ENCODE data around the gene SAMD4B.

Gene SAMD4B

DNA sequence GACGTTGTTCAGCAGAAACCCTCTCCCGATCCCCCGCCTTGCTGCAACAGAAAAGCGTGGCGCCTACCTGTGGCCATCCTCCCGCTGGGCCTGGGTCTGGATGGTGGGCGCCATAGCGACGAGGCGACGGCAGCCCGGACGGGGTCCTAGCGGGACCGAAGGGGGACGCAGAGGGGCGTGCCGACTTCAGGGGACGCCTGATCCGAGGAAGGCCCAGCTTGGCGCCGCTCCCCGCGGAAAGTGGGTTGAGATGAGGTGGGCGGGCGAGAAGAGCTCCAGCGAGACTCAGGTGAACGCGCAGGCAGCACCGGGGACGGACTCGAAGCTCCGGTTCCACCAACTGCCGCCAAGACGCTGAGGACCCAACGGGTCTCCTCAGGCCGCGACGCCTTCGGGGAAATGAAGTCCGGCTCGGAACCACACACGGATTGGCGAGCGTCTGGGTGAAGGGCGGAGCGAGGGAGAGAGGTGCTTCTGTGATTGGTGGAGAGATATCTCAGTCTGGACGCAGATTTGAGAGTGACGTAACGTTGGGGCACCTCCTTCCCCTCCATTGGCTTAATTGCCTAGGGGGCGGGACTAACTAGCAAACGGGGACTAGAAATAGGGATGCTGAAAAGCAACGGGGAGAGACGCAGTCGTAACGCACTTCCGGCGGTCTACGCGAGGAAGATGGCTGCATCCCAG, 48.7 kb downstream of the SAMD4B start, which contains the start of the genes MED29 and PAF1:
Gene MED29, plus strand, starts transcription at position 628 of the 687 bp plus-strand sequence. Its CDS starts 45 bp downstream, at position 673.
Gene PAF1, minus strand, starts transcription at position 356 of the 687 bp plus-strand sequence. Its CDS starts 242 bp downstream, at position 114.
- Histone ChIP-seq H3K4me3 (ENCODE audit: low read depth, low read length) (peak within 1 kb of the TSS; percentile 99), H3K27me3 (replicated peaks) (no peaks in the 10 kb centered on the region), H3K36me3 (replicated peaks) (peaks cover 44% of the 10 kb centered on the region), H3K27ac (peak within 1 kb of the TSS; percentile 96)
- DNase-seq = peak; percentile 99
- in situ Hi-C loops (cut with HindIII; ENCODE audit: low pct_ligation_motif_present, low sequenced_read_pairs) = no loop called here
- TF ChIP-seq, protein P1, sequence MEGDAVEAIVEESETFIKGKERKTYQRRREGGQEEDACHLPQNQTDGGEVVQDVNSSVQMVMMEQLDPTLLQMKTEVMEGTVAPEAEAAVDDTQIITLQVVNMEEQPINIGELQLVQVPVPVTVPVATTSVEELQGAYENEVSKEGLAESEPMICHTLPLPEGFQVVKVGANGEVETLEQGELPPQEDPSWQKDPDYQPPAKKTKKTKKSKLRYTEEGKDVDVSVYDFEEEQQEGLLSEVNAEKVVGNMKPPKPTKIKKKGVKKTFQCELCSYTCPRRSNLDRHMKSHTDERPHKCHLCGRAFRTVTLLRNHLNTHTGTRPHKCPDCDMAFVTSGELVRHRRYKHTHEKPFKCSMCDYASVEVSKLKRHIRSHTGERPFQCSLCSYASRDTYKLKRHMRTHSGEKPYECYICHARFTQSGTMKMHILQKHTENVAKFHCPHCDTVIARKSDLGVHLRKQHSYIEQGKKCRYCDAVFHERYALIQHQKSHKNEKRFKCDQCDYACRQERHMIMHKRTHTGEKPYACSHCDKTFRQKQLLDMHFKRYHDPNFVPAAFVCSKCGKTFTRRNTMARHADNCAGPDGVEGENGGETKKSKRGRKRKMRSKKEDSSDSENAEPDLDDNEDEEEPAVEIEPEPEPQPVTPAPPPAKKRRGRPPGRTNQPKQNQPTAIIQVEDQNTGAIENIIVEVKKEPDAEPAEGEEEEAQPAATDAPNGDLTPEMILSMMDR (IDR thresholded peaks at IDR 0.05; ENCODE audit: low read depth, low read length, missing control alignments) = no peak

DNA sequence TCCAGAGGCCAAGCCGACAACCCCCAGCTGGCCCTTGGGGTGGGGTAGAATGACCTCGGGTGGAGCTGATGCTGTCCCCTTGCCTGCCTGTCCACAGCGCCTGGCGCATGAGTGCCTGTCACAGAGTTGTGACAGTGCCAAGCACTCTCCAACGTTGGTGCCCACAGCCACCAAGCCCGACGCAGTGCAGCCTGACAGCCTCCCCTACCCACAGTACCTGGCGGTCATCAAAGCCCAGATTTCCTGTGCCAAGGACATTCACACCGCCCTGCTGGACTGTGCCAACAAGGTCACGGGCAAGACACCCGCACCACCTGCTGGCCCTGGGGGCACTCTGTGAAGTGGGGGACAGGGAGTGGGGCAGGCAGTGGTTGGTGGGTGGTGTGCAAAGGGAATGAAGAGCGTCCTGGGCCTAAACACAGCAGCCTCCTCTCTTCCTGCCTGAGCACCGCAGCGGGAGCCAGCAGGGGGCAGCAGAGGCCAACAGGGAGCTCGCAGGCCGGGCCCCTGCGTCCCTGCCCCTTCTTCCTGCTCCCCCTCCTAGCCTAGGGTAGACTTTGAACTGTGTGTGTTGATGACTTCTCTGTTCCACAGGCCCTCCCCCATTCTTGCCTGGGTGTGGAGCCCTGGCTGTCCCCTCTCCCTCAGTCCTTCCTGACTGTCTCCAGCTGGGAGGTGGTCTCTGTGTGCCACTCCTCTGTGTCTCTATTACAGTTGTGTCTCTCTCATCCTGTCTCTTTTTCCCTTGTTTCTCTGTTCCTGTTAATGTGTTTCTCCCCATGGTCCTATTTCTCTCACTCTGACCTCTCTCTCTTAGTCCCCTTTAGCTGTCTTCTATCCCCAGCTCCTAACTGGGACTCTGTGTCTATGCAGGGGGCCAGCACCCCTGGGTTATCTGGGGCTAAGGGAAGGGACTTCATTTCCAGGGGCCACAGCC, 55.4 kb downstream of the SAMD4B start:
- H3K36me3 ChIP-seq (replicated peaks) = peaks cover 13% of the 10 kb centered on the region
- peak; percentile 81 for DNase-seq
- TF ChIP-seq, protein P1 (IDR thresholded peaks at IDR 0.05; ENCODE audit: low read depth, low read length, missing control alignments) = peak; percentile 97
- no peaks in the 10 kb centered on the region for H3K27me3 ChIP-seq (replicated peaks)
- no peak overlapping the region for H3K4me3 ChIP-seq (ENCODE audit: low read depth, low read length)
- peak overlapping the region; percentile 74 for H3K27ac ChIP-seq
- in situ Hi-C loops (cut with HindIII; ENCODE audit: low pct_ligation_motif_present, low sequenced_read_pairs) = no loop called here

DNA sequence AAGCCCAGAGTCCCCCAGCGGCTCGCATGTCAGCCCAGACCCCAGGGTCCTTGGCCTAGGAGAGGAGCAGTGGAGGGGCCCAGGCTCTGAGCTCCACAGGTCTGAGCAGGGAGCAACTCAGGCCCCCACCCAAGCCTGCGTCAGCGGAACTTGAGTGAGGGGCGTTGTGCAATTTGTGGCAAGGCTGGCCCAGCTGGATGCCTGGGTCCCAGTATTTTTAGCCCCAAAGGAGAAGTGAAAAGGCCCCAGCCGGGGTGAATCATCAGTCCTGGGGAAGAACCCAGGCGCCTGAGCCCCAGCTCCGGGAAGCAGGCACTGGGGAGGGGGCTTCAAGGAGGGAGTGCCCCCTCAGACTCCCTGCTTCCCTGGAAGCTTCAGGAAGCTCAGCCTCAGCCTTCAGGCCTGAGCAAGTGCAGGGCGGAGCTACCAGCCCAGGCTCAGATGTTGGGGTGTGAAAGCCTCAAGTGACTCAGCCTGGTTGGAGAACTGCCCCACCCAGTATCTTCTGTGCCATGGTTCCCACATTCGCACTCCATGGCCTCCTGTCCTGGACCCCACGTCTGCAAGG, 56.2 kb downstream of the SAMD4B start:
- peak; percentile 73 for DNase-seq
- H3K27ac ChIP-seq = peak overlapping the region; percentile 74
- no peaks in the 10 kb centered on the region for H3K27me3 ChIP-seq (replicated peaks)
- TF ChIP-seq, protein P1 (IDR thresholded peaks at IDR 0.05; ENCODE audit: low read depth, low read length, missing control alignments) = no peak
- no peak overlapping the region for H3K4me3 ChIP-seq (ENCODE audit: low read depth, low read length)
- in situ Hi-C loops (cut with HindIII; ENCODE audit: low pct_ligation_motif_present, low sequenced_read_pairs) = no loop called here
- H3K36me3 ChIP-seq (replicated peaks) = peaks cover 13% of the 10 kb centered on the region

- H3K36me3 ChIP-seq (replicated peaks) = peaks cover 4% of the 10 kb centered on the region
- H3K27ac ChIP-seq = no peak overlapping the region
- no peaks in the 10 kb centered on the region for H3K27me3 ChIP-seq (replicated peaks)
- DNase-seq = no peak
- H3K4me3 ChIP-seq (ENCODE audit: low read depth, low read length) = no peak overlapping the region
- in situ Hi-C loops (cut with HindIII; ENCODE audit: low pct_ligation_motif_present, low sequenced_read_pairs) = no loop called here
- TF ChIP-seq, protein P1 (IDR thresholded peaks at IDR 0.05; ENCODE audit: low read depth, low read length, missing control alignments) = no peak
Measured at GRCh38 chr19:39399668-39400050, 57.4 kb downstream of the SAMD4B start.

GRCh38 chr19:39400061-39400460, 57.8 kb downstream of the SAMD4B start:
- no peak overlapping the region for H3K27ac ChIP-seq
- no peak for DNase-seq
- in situ Hi-C loops (cut with HindIII; ENCODE audit: low pct_ligation_motif_present, low sequenced_read_pairs) = no loop called here

More at GRCh38 chr19:39400061-39400460, 57.8 kb downstream of the SAMD4B start:
- no peak overlapping the region for H3K4me3 ChIP-seq (ENCODE audit: low read depth, low read length)
- H3K27me3 ChIP-seq (replicated peaks) = no peaks in the 10 kb centered on the region
- H3K36me3 ChIP-seq (replicated peaks) = peaks cover 4% of the 10 kb centered on the region
- TF ChIP-seq, protein P1 (IDR thresholded peaks at IDR 0.05; ENCODE audit: low read depth, low read length, missing control alignments) = no peak

All from brain microvascular endothelial cell (primary cell).